ENCODE results near the gene POLD1.
A peak's percentile ranks its signal among the peaks of the same experiment; 100 is the strongest.
"Not testable (repeated sequence)": the region's sequence is repeated elsewhere in the genome, so short reads cannot be mapped to it uniquely, and the experiment has no call there.

The POLD1 gene

DNA sequence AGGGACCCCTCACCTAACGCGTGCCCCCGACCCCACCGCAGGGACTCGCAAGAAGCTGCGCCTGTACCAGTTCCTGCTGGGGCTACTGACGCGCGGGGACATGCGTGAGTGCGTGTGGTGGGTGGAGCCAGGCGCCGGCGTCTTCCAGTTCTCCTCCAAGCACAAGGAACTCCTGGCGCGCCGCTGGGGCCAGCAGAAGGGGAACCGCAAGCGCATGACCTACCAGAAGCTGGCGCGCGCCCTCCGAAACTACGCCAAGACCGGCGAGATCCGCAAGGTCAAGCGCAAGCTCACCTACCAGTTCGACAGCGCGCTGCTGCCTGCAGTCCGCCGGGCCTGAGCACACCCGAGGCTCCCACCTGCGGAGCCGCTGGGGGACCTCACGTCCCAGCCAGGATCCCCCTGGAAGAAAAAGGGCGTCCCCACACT is 43.9 kb downstream of the POLD1 start:
- H3K27ac Mint-ChIP-seq, result no peak overlapping the region
- peaks cover 39% of the 10 kb centered on the region for H3K27me3 Mint-ChIP-seq
- H3K36me3 Mint-ChIP-seq (ENCODE audit: low read depth), result no peaks in the 10 kb centered on the region
- no peaks in the 10 kb centered on the region for H3K9me3 Mint-ChIP-seq
- peaks cover 13% of the 10 kb centered on the region for H3K4me1 Mint-ChIP-seq (ENCODE audit: low read depth)
- peak overlapping the region; percentile 48 for H3K4me3 Mint-ChIP-seq
- peak; percentile 53 for DNase-seq

DNA sequence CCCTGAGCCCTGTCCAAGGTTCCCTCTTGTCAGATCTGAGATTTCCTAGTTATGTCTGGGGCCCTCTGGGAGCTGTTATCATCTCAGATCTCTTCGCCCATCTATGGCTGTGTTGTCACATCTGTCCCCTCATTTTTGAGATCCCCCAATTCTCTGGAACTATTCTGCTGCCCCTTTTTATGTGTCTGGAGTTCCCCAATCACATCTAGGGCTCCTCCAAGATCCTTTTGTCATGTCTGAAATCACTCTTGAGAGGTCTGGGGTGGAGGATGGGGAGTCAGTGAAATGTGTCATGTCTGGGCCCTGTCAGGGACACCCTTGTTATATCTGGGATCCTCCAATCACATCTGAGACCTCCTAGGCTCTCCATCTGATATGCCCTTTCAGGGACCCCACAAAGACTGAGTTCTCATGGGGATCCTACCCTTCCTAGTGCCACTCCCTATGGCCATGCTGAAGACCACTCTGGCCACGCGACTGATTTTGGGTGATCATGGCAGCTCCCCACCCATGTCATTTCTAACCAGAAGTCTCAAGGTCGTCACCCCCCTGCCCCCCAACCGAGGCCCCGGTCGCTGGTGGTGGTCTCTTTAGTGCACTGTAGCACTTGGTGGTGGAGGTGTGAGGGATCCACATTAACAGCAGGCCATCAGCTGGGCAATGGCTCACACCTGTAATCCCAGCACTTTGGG is 44.8 kb downstream of the POLD1 start:
- Mint-ChIP-seq H3K27ac (no peak overlapping the region), H3K4me1 (ENCODE audit: low read depth) (peaks cover 13% of the 10 kb centered on the region), H3K36me3 (ENCODE audit: low read depth) (no peaks in the 10 kb centered on the region), H3K4me3 (no peak overlapping the region), H3K9me3 (no peaks in the 10 kb centered on the region), H3K27me3 (peaks cover 42% of the 10 kb centered on the region)
- DNase-seq, result no peak

DNA sequence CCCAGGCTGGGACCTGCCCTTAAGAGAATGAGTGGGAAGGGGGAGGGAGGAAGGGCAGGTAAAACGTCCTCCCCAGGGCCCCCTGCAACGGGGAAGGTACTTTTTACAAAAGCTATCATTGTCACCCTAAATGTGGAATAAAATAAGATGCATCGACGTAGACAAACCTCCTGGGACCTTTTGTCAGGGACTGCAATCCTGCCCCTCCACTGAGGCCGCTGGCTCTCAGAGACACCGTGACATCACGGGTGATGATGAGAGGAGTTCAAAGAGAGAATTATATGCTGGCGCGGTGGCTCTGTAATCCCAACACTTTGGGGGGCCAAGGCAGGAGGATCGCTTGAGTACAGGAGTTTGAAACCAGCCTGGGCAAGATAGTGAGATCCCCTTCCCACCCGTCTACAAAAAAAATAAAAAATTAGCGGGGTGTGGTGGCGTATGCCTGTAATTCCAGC is 46.8 kb downstream of the POLD1 start:
- Mint-ChIP-seq H3K4me1 (ENCODE audit: low read depth) (peaks cover 13% of the 10 kb centered on the region), H3K36me3 (ENCODE audit: low read depth) (no peaks in the 10 kb centered on the region), H3K9me3 (no peaks in the 10 kb centered on the region), H3K27me3 (peaks cover 44% of the 10 kb centered on the region), H3K4me3 (peak overlapping the region; percentile 81), H3K27ac (no peak overlapping the region)
- DNase-seq, result no peak

DNA sequence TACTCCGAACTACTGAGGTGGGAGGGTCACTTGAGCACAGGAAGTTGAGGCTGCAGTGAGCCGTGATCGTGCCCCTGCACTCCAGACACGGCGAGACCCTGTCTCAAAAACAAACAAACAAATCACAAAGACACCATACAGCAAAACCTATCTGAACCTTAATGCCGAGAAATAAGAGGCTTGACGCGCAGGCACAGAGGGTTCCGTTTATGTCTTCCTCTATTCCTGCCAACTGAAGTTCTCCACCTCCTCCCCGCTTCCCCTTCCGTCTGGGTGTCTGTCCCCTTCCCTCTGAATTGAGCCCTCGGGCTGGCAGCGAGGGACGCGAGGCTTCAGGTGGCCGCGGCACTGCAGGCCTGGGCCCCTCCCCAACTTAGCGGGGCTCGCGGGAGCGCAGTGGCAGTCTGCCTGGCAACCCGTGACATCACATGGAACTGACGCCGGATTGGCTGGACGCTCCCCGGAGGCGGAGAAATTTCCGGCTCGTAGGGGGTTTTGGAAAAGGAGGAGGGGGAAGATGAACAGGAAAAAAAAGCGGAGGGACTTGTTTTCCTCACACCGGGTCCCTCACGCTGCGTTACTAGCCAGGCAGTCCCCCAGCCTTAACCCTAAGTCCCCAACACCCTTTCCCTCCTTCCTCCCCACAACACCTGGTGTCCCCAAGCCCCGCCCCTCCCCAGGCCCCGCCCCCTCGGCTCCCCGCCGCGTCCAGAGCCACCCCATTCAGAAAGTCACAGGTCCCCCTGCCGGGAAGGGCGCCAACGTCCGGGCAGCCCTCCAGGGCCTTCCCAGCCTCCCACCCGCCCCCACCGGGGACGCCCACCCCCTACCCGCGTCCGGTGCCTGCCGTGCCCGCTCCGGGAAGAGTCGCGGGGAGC is 47.4 kb downstream of the POLD1 start:
- Mint-ChIP-seq H3K4me3 (peak overlapping the region; percentile 81), H3K36me3 (ENCODE audit: low read depth) (no peaks in the 10 kb centered on the region), H3K27ac (peak overlapping the region; percentile 91), H3K9me3 (no peaks in the 10 kb centered on the region), H3K27me3 (peaks cover 46% of the 10 kb centered on the region), H3K4me1 (ENCODE audit: low read depth) (peaks cover 13% of the 10 kb centered on the region)
- DNase-seq, result peak; percentile 97

DNA sequence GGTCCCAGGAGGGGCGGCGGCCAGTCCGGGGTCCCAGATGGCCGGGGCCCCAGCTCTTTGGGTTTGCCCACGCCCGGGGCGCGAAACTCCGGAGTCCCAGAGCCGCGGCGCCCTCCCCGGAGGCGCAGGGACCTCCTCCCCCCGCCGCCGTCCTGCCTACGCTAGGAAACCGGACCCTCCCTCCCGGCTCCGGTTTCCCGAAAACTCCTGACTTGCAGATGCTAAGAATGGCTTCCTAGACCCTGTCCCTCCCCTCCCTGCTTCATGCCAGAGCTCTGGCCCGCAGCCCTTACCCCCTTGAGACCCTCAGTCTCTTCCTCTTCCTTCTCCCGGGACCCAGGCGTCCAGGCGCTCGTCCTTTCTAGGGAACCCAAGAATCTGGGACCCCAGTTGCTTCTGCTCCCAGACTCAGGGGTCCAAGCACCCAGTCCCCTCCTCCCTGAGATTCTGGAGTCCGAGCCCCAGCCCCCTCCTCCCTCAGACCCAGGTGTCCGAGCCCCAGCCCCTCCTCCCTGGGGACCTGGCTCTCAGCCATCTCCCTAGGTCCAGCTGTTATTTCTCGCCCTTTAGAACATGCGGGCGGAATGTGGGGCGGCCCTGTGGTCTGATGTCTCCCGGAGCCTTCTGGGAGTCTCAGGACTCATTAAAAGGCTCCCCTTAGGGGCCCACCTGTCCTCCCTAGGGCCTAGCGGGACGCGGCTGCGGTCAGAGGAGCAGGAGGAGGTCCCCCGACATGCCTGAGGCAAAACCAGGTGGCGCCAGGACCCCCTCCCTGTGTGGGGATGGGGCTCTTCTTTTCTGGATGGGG is 48.3 kb downstream of the POLD1 start, which contains the start of gene MYBPC2:
MYBPC2 (plus strand) TSS at position 672 of the 808 bp plus-strand sequence; CDS start at position 734, 62 bp downstream.
- H3K4me1 Mint-ChIP-seq (ENCODE audit: low read depth), result peaks cover 13% of the 10 kb centered on the region
- DNase-seq, result no peak
- H3K27ac Mint-ChIP-seq, result peak within 1 kb of the TSS; percentile 91
- peak within 1 kb of the TSS; percentile 81 for H3K4me3 Mint-ChIP-seq
- no peaks in the 10 kb centered on the region for H3K36me3 Mint-ChIP-seq (ENCODE audit: low read depth)
- peaks cover 50% of the 10 kb centered on the region for H3K27me3 Mint-ChIP-seq
- H3K9me3 Mint-ChIP-seq, result no peaks in the 10 kb centered on the region

DNA sequence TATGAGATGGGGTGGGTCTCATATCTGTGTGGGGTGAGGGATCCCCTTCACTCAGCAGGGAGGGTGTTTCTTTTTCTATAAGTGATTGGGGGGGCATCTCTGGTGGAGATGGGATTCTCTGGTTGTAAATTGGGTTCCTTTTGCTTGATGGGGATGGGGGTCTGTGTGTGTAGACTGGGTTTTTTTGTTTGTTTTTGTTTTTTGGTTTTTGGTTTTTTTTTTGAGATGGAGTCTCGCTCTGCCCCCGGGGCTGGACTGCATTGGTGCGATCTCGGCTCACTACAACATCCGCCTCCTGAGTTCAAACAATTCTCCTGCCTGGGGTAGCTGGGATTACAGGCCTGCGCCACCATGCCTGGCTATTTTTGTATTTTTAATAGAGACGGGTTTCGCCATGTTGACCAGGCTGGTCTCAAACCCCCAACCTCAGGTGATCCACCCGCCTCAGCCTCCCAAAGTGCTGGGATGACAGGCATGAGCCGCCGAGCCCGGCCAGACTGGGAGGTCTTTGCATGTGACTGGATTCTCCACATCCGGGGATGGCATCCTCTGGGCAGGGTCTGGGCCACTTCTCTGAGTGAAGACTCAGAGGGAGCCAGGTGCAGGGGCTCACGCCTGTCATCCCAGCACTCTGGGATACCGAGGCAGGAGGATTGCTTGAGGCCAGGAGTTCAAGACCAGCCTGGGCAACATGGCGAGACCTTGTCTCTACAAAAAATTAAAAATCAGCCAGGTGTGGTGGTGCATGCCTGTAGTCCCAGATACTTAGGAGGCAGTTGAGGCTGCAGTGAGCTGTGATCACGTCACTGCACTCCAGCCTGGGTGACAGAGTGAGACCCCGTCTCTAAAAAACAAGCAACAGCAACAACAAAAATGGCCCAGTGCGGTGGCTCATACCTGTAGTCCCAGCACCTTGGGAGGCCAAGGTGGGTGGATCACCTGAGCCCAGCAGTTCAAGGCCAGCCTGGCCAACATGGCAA is 49.3 kb downstream of the POLD1 start:
- Mint-ChIP-seq H3K36me3 (ENCODE audit: low read depth) (no peaks in the 10 kb centered on the region), H3K9me3 (no peaks in the 10 kb centered on the region), H3K4me3 (peak overlapping the region; percentile 66), H3K4me1 (ENCODE audit: low read depth) (peaks cover 11% of the 10 kb centered on the region), H3K27me3 (peaks cover 50% of the 10 kb centered on the region), H3K27ac (peak overlapping the region; percentile 47)
- no peak for DNase-seq

DNA sequence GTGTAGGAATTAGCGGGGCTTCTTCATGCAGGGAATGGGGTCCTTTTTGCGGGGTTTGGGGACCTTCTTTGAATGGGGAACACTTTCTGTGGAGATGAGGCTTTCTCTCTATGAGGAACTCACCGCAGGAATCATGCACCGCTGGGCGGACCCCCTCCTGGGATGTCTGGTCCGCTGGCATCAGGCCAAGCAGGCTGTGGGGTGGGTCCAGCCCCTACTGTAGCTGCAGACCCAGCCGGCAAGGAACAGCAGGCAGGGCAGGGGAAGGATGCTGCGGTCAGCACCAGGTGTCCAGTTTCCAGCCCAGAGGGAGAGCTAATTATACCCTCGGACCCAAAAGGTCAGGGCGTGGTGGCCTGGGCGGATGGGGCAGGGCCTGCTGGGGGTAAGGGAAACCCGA is 50.4 kb downstream of the POLD1 start:
- Mint-ChIP-seq H3K4me3 (no peak overlapping the region), H3K27me3 (peaks cover 45% of the 10 kb centered on the region), H3K27ac (no peak overlapping the region), H3K36me3 (ENCODE audit: low read depth) (no peaks in the 10 kb centered on the region), H3K9me3 (no peaks in the 10 kb centered on the region), H3K4me1 (ENCODE audit: low read depth) (peaks cover 11% of the 10 kb centered on the region)
- no peak for DNase-seq

DNA sequence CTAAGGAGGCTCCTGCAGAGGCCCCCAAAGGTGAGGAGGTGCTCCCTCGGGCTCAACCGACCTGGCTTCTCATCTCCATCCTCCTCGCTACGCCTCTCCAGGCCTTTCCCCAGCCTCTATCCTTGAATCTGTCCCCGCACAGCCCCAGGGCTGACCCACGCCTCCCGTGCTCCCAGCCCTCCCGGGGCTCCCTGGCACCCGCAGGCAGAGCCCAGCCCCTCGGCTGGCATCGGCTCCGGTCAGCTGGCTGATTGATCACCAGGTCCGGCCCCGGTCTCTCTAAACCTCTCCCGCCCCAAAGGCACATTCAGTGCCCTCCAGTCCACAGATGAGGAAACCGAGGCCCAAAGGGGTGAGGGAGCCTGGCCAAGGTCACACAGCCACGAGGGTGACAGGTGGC is 51.1 kb downstream of the POLD1 start:
- Mint-ChIP-seq H3K27ac (no peak overlapping the region), H3K27me3 (peaks cover 42% of the 10 kb centered on the region)

DNA sequence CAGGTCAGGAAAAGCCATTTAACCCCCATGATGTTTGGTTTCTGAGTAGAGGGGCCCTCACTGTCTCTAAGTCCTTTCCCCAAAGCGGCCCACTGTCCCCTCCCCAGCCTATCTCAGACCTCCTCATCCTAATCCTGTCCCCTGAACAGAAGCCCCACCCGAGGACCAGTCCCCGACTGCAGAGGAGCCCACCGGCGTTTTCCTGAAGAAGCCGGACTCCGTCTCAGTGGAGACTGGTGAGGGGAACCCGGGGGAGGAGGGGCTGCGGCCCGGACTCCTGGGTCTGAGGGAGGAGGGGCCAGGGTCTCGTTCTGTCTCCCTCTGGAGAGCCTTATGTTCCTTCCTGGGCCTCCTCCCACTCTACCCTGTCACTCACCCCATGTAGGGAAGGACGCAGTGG is 51.5 kb downstream of the POLD1 start:
- Mint-ChIP-seq H3K9me3 (no peaks in the 10 kb centered on the region), H3K4me3 (no peak overlapping the region), H3K36me3 (ENCODE audit: low read depth) (no peaks in the 10 kb centered on the region), H3K4me1 (ENCODE audit: low read depth) (peaks cover 11% of the 10 kb centered on the region), H3K27ac (no peak overlapping the region), H3K27me3 (peaks cover 38% of the 10 kb centered on the region)
- no peak for DNase-seq

More for the DNA sequence above, 51.1 kb downstream of the POLD1 start:
- Mint-ChIP-seq H3K4me1 (ENCODE audit: low read depth) (peaks cover 11% of the 10 kb centered on the region), H3K4me3 (no peak overlapping the region), H3K9me3 (no peaks in the 10 kb centered on the region), H3K36me3 (ENCODE audit: low read depth) (no peaks in the 10 kb centered on the region)
- no peak for DNase-seq

DNA sequence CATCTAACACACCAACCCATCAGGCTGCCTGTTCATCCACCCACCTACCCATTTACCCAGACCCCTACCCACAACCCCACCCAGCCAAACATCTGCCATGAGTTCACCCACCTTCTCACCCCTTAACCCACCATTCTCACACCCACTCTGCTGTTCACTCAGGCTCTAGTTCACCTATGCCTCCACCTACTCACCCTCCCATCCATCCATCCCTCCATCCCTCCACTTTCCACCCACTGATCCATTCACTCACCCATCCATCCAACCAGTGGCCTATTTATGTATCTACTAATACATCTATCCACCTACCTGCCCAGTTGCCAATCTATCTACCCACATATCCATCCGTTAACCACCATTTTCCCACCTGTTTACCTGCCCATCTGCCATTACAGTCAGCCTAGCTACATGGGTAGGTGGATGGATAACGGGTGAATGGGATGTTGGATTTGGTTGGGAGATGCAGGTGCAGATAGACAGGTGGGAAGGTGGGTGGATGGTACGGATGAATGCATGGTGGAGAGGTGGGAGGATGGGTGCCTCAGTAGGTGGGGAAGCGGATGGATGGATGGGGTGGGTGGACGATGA is 53.8 kb downstream of the POLD1 start:
- H3K27me3 Mint-ChIP-seq, result peaks cover 23% of the 10 kb centered on the region
- no peaks in the 10 kb centered on the region for H3K36me3 Mint-ChIP-seq (ENCODE audit: low read depth)
- H3K4me3 Mint-ChIP-seq, result no peak overlapping the region
- H3K4me1 Mint-ChIP-seq (ENCODE audit: low read depth), result no peaks in the 10 kb centered on the region
- no peak overlapping the region for H3K27ac Mint-ChIP-seq
- H3K9me3 Mint-ChIP-seq, result no peaks in the 10 kb centered on the region
- no peak for DNase-seq

DNA sequence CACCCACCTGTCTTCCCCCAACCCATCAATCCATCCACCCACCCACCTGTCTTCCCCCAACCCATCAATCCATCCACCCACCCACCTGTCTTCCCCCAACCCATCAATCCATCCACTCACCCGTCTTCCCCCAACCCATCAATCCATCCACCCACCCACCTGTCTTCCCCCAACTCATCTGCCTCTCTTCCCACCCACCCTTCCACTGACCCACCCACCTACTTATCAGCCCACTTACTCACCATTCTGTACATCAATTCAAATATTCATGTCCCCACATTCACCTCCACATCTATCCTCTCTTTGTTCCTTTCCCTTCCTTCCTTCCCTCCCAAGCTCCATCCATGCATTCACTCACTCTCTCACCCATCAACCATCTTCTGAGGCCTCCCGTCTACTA is 55.0 kb downstream of the POLD1 start:
- H3K27me3 Mint-ChIP-seq, result peaks cover 20% of the 10 kb centered on the region
- H3K4me1 Mint-ChIP-seq (ENCODE audit: low read depth); H3K9me3 Mint-ChIP-seq; H3K4me3 Mint-ChIP-seq; H3K36me3 Mint-ChIP-seq (ENCODE audit: low read depth); H3K27ac Mint-ChIP-seq; DNase-seq: not testable (repeated sequence)

DNA sequence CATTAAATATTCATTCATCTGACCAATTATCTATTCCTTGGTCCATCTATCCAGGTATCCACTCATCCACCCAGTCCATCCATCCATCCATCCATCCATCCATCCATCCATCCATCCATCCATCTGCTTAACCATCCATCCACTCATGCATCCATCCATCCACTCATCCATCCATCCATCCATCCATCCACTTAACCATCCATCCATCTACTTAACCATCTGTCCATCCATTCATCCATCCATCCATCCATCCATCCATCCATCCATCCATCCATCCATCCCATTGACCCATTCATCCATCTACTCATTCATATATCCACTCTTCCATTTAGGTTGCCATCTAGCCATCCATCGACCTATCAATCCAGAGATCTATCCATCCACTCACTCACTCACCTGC is 59.9 kb downstream of the POLD1 start:
- no peak for DNase-seq
- H3K4me3 Mint-ChIP-seq, result no peak overlapping the region
- no peaks in the 10 kb centered on the region for H3K9me3 Mint-ChIP-seq
- no peaks in the 10 kb centered on the region for H3K4me1 Mint-ChIP-seq (ENCODE audit: low read depth)
- peaks cover 14% of the 10 kb centered on the region for H3K27me3 Mint-ChIP-seq
- no peaks in the 10 kb centered on the region for H3K36me3 Mint-ChIP-seq (ENCODE audit: low read depth)
- H3K27ac Mint-ChIP-seq, result no peak overlapping the region

DNA sequence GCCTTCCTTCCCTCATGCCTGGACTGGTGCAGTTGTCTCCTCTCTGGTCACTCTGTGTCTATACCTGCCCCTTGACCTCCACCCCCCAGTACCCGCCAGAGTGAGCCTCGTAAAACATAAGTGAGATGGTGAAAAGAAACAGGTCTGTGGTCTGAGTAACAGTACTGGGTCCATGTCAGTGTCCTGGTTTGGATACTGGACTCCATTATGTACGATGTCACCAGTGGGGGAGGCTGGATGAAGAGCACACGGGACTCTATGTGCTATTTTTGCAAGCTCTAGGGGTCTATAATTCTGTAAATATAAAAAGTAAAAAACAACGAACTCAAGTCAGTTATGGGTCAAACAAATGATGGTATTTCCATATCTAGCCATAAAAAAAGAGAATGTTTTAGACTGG is 62.9 kb downstream of the POLD1 start:
- H3K36me3 Mint-ChIP-seq (ENCODE audit: low read depth), result no peaks in the 10 kb centered on the region

More for the DNA sequence above, 62.9 kb downstream of the POLD1 start:
- no peak for DNase-seq
- Mint-ChIP-seq H3K27ac (no peak overlapping the region), H3K9me3 (no peaks in the 10 kb centered on the region), H3K27me3 (peaks cover 18% of the 10 kb centered on the region), H3K4me1 (ENCODE audit: low read depth) (no peaks in the 10 kb centered on the region), H3K4me3 (no peak overlapping the region)

All from activated T-cell treated with anti-CD3 and anti-CD28 coated beads, Interleukin-2, amount 50 U/mL, for 24 hours (primary cell).